ENCODE data around the gene SGMS1.

The SGMS1 gene

GRCh38 chr10:50556237-50557120 is 67.3 kb downstream of the SGMS1 start:
- TF ChIP-seq CTCF (conservative IDR thresholded peaks at IDR 0.05; ENCODE audit: low read depth, low read length): no peak
- DNase-seq (ENCODE audit: low read depth): peak; percentile 51
- H3K4me3 ChIP-seq (ENCODE audit: low read depth, low read length): no peak overlapping the region

GRCh38 chr10:50554995-50555568 is 68.7 kb downstream of the SGMS1 start:
- no peak for TF ChIP-seq CTCF (conservative IDR thresholded peaks at IDR 0.05; ENCODE audit: low read depth, low read length)
- no peak overlapping the region for H3K4me3 ChIP-seq (ENCODE audit: low read depth, low read length)
- DNase-seq (ENCODE audit: low read depth): peak; percentile 70

- DNase-seq (ENCODE audit: low read depth): no peak
- TF ChIP-seq CTCF (conservative IDR thresholded peaks at IDR 0.05; ENCODE audit: low read depth, low read length): no peak
- H3K4me3 ChIP-seq (ENCODE audit: low read depth, low read length): no peak overlapping the region
Observed at GRCh38 chr10:50554376-50554994, 69.3 kb downstream of the SGMS1 start.

GRCh38 chr10:50552771-50553535 is 70.8 kb downstream of the SGMS1 start:
- DNase-seq (ENCODE audit: low read depth): peak; percentile 50
- H3K4me3 ChIP-seq (ENCODE audit: low read depth, low read length): no peak overlapping the region
- peak; percentile 55 for TF ChIP-seq CTCF (conservative IDR thresholded peaks at IDR 0.05; ENCODE audit: low read depth, low read length)

- H3K4me3 ChIP-seq (ENCODE audit: low read depth, low read length): no peak overlapping the region
- peak; percentile 93 for DNase-seq (ENCODE audit: low read depth)
- TF ChIP-seq CTCF (conservative IDR thresholded peaks at IDR 0.05; ENCODE audit: low read depth, low read length): no peak
Observed at GRCh38 chr10:50552308-50552707, 71.4 kb downstream of the SGMS1 start.

GRCh38 chr10:50551894-50552293 is 71.9 kb downstream of the SGMS1 start:
- H3K4me3 ChIP-seq (ENCODE audit: low read depth, low read length): no peak overlapping the region
- no peak for TF ChIP-seq CTCF (conservative IDR thresholded peaks at IDR 0.05; ENCODE audit: low read depth, low read length)
- DNase-seq (ENCODE audit: low read depth): no peak
